Epithelial cell of alveolus of lung (primary cell): ENCODE results near the gene PLPP2. TPM values are rescaled to one million over a fixed set of nuclear protein-coding genes. Genes with fewer than 3 reads are reported as not detected.

ENCODE experiments used
- total RNA-seq: library from RNA; depleted of rRNA; stranded (reverse); fragments of >200 nt; gene quantifications from 2 replicates; pipeline ENCODE4 v1.2.1, GENCODE V29; 2015

The PLPP2 gene
- total RNA-seq, result 14.2 and 17.3 TPM in 2 replicates

DNA sequence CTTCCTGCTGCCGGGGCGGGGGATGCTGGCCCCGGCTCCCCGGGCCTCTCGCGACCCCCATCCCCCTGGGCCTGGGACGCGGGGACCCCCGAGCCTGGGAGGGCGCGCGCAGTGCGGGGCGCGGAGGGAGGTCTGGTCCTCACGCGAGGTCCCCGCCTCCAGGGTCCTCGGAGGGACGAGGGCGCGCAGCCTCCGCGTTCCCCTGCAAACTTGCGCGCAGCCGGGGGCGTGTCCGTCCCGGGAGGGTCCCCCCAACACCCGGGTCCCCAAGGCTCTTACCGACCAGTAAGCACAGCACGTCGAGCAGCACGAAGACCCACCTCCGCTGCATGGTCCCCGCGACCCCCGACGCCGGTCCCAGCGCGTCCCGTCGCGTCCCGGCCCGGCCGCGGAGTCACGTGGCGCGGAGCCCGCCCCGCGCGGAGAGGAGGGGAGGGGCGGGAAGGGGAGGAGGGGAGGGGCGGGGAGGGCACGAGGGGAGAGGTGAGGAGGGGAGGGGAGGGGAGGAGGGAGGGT, at the start of gene PLPP2:
TSS of gene PLPP2 (minus strand) at position 398 of the 516 bp plus-strand sequence. CDS start at position 331, 67 bp downstream.

Other genes starting within 250 kb of the PLPP2 start
- gene OR4F17, start 184.3 kb downstream of the PLPP2 start, total RNA-seq, result not detected in 2 replicates
- gene MIER2, start 53.4 kb upstream of the PLPP2 start, total RNA-seq, result 15.6 and 47.8 TPM in 2 replicates
- gene C2CD4C, start 117.7 kb upstream of the PLPP2 start, total RNA-seq, result 0.13 and 0.64 TPM in 2 replicates
- 0.91 and 9.1 TPM in 2 replicates for gene SHC2, start 169.6 kb upstream of the PLPP2 start, total RNA-seq
- not detected in 2 replicates for gene MADCAM1, start 205.1 kb upstream of the PLPP2 start, total RNA-seq
- 34.6 and 75.3 TPM in 2 replicates for gene TPGS1, start 216.1 kb upstream of the PLPP2 start, total RNA-seq
- 79.0 and 83.1 TPM in 2 replicates for gene CDC34, start 240.4 kb upstream of the PLPP2 start, total RNA-seq